IMR-90 (cell line): ENCODE results near the gene ADARB2. TPM values are rescaled to one million over a fixed set of nuclear protein-coding genes. Genes with fewer than 3 reads are reported as not detected.

ENCODE experiments used
- ATAC-seq: fragments of 200-7000 bp; cut with Tn5 transposase; 2 replicates; pipeline ENCODE4 v1.9.1; 2020; ENCODE audit warnings: low read depth, mild to moderate bottlenecking, moderate library complexity
- BruUV-seq: library from RNA; stranded (reverse); fragments of 400-500 nt; replicated peaks from 2 replicates; lab custom pipeline; 2021; lab: Mats Ljungman, UMichigan
- CTCF ChIA-PET: fragments of 300-600 bp; formaldehyde crosslinking; extraction: SDS; loops from one replicate; lab custom pipeline; 2021; ENCODE audit warnings: antibody characterized with exemption; lab: Yijun Ruan, JAX
- POLR2A ChIA-PET: fragments of 300-600 bp; sonication (Branson Sonifier 250); formaldehyde crosslinking; loops from one replicate; lab custom pipeline; 2022; ENCODE audit warnings: antibody characterized with exemption; ENCODE audit not compliant: unreplicated experiment; lab: Charles Lee
- DNase-seq: peaks from one replicate; pipeline ENCODE4 v3.0.0; 2013
- H2AFZ ChIP-seq: replicated peaks from 2 replicates; pipeline ENCODE3; 2013; ENCODE audit warnings: low read length, mild to moderate bottlenecking; ENCODE audit not compliant: poor library complexity
- H2AK5ac ChIP-seq: 2 replicates; pipeline ENCODE4 v1.6.1; 2013; ENCODE audit warnings: low read depth, low read length, inconsistent platforms
- H2AK9ac ChIP-seq: replicated peaks from 2 replicates; pipeline ENCODE3; 2013; ENCODE audit warnings: mild to moderate bottlenecking, low read depth, low read length, moderate library complexity; ENCODE audit not compliant: poor library complexity
- H2BK120ac ChIP-seq: 2 replicates; pipeline ENCODE4 v1.6.1; 2013; ENCODE audit warnings: low read depth, low read length, inconsistent platforms
- H2BK15ac ChIP-seq: 3 replicates; pipeline ENCODE4 v1.6.1; 2013; ENCODE audit warnings: low read depth, low read length, inconsistent platforms
- H2BK20ac ChIP-seq: 2 replicates; pipeline ENCODE4 v1.6.1; 2013; ENCODE audit warnings: low read depth, mild to moderate bottlenecking, inconsistent platforms, low read length, moderate library complexity
- H2BK5ac ChIP-seq: 2 replicates; pipeline ENCODE4 v1.6.1; 2013; ENCODE audit warnings: mild to moderate bottlenecking, low read depth, low read length, inconsistent platforms; ENCODE audit not compliant: poor library complexity, severe bottlenecking
- H3K14ac ChIP-seq: replicated peaks from 2 replicates; pipeline ENCODE4 v1.6.1; 2013; ENCODE audit warnings: low read depth, low read length, inconsistent platforms
- H3K18ac ChIP-seq: 2 replicates; pipeline ENCODE4 v1.6.1; 2013; ENCODE audit warnings: low read depth, low read length, control low read depth
- H3K23ac ChIP-seq: 2 replicates; pipeline ENCODE4 v1.6.1; 2013; ENCODE audit warnings: low read depth, low read length, inconsistent platforms
- H3K27ac ChIP-seq: 2 replicates; pipeline ENCODE4 v1.5.1; 2013; ENCODE audit warnings: mild to moderate bottlenecking, control low read depth, low read length; ENCODE audit not compliant: insufficient read depth
- H3K27me3 ChIP-seq: 2 replicates; pipeline ENCODE4 v1.6.1; 2013; ENCODE audit warnings: low read length; ENCODE audit not compliant: control insufficient read depth, insufficient read depth
- H3K36me3 ChIP-seq: 2 replicates; pipeline ENCODE4 v1.6.1; 2013; ENCODE audit warnings: low read length, mixed read lengths; ENCODE audit not compliant: control insufficient read depth, insufficient read depth
- H3K4ac ChIP-seq: 2 replicates; pipeline ENCODE4 v1.6.1; 2013; ENCODE audit warnings: low read depth, low read length, inconsistent platforms
- H3K4me1 ChIP-seq: 2 replicates; pipeline ENCODE4 v1.6.1; 2013; ENCODE audit warnings: low read length, mixed read lengths; ENCODE audit not compliant: control insufficient read depth, insufficient read depth
- H3K4me2 ChIP-seq: 2 replicates; pipeline ENCODE4 v1.6.1; 2013; ENCODE audit warnings: low read depth, mild to moderate bottlenecking, control low read depth, low read length, moderate library complexity
- H3K4me3 ChIP-seq: 2 replicates; pipeline ENCODE4 v1.5.1; 2013; ENCODE audit warnings: low read depth, mild to moderate bottlenecking, control low read depth, low read length, moderate library complexity; ENCODE audit not compliant: insufficient read depth
- H3K56ac ChIP-seq: 2 replicates; pipeline ENCODE4 v1.6.1; 2013; ENCODE audit warnings: low read length, inconsistent platforms; ENCODE audit not compliant: insufficient read depth; ENCODE audit errors: extremely low read depth
- H3K79me1 ChIP-seq, 2 experiments: 2 replicates each; pipeline ENCODE4 v1.6.1; 2013; ENCODE audit warnings: low read length in 2 of 2, inconsistent platforms in 1 of 2, low read depth in 1 of 2
- H3K9ac ChIP-seq: 2 replicates; pipeline ENCODE4 v1.6.1; 2013; ENCODE audit warnings: low read depth, low read length, control low read depth
- H3K9me1 ChIP-seq: 2 replicates; pipeline ENCODE4 v1.6.1; 2013; ENCODE audit warnings: low read length, inconsistent platforms; ENCODE audit not compliant: insufficient read depth
- H3K9me3 ChIP-seq: 2 replicates; pipeline ENCODE4 v1.6.1; 2013; ENCODE audit warnings: low read length; ENCODE audit not compliant: control insufficient read depth, insufficient read depth
- H4K20me1 ChIP-seq: 2 replicates; pipeline ENCODE4 v1.6.1; 2013; ENCODE audit warnings: low read length, inconsistent platforms; ENCODE audit not compliant: insufficient read depth
- H4K5ac ChIP-seq: 2 replicates; pipeline ENCODE4 v1.6.1; 2013; ENCODE audit warnings: mild to moderate bottlenecking, low read depth, low read length, control low read depth
- H4K8ac ChIP-seq, 2 experiments: 2 replicates each; pipeline ENCODE4 v1.6.1; 2013; ENCODE audit warnings: low read depth in 2 of 2, low read length in 2 of 2, control low read depth in 1 of 2, inconsistent platforms in 1 of 2
- H4K91ac ChIP-seq: 2 replicates; pipeline ENCODE4 v1.6.1; 2013; ENCODE audit warnings: low read depth, low read length, inconsistent platforms; ENCODE audit not compliant: insufficient read depth
- BHLHE40 ChIP-seq: fragments of 150-350 bp; IDR thresholded peaks from 2 replicates; pipeline ENCODE4 v1.6.1; 2016; ENCODE audit warnings: mild to moderate bottlenecking, low read depth, low read length
- CHD1 ChIP-seq: IDR thresholded peaks from 2 replicates; pipeline ENCODE4 v1.6.1; 2012; ENCODE audit warnings: low read depth, low read length, improper control_type of control experiment
- FOS ChIP-seq: fragments of 150-350 bp; IDR thresholded peaks from 2 replicates; pipeline ENCODE4 v1.6.1; 2016; ENCODE audit warnings: low read depth, low read length
- MAFK ChIP-seq: IDR thresholded peaks from 2 replicates; pipeline ENCODE4 v1.6.1; 2012; ENCODE audit warnings: low read depth, low read length, improper control_type of control experiment
- MAZ ChIP-seq: IDR thresholded peaks from 2 replicates; pipeline ENCODE4 v1.6.1; 2012; ENCODE audit warnings: low read depth, mild to moderate bottlenecking, low read length, improper control_type of control experiment, moderate library complexity, borderline replicate concordance
- MXI1 ChIP-seq: IDR thresholded peaks from 2 replicates; pipeline ENCODE4 v1.6.1; 2012; ENCODE audit warnings: low read depth, mild to moderate bottlenecking, low read length, moderate library complexity, borderline replicate concordance
- NFE2L2 ChIP-seq: fragments of 150-350 bp; IDR thresholded peaks from 2 replicates; pipeline ENCODE4 v1.6.1; 2016; ENCODE audit warnings: low read depth, mild to moderate bottlenecking, low read length
- POLR2A ChIP-seq: IDR thresholded peaks from 2 replicates; pipeline ENCODE4 v1.6.1; 2012; ENCODE audit warnings: mild to moderate bottlenecking, low read depth, low read length
- RAD21 ChIP-seq: IDR thresholded peaks from 2 replicates; pipeline ENCODE4 v1.6.1; 2012; ENCODE audit warnings: low read length, improper control_type of control experiment
- RCOR1 ChIP-seq: IDR thresholded peaks from 2 replicates; pipeline ENCODE4 v1.6.1; 2012; ENCODE audit warnings: mild to moderate bottlenecking, low read length, improper control_type of control experiment; ENCODE audit not compliant: insufficient replicate concordance
- SMC3 ChIP-seq: fragments of 150-350 bp; IDR thresholded peaks from 2 replicates; pipeline ENCODE4 v1.6.1; 2016; ENCODE audit warnings: low read depth, mild to moderate bottlenecking, antibody characterized with exemption, low read length, moderate library complexity
- USF2 ChIP-seq: fragments of 150-350 bp; IDR thresholded peaks from 2 replicates; pipeline ENCODE4 v1.6.1; 2017; ENCODE audit warnings: mild to moderate bottlenecking, antibody characterized with exemption, low read length, low read depth
- WGBS, 2 experiments: methylation state at CpG; one replicate each; pipeline versions ENCODE4 v1.1.5 to v1.1.7; 2013; ENCODE audit warnings: missing lambda C conversion rate in 2 of 2; ENCODE audit not compliant: insufficient read length in 1 of 2; ENCODE audit errors: extremely low coverage in 2 of 2; 5-methylcytosine and 5-hydroxymethylcytosine counted together
- dilution Hi-C: fragments of 300-500 bp; cut with HindIII; formaldehyde crosslinking; loops from one replicate; pipeline ENCODE4 v1.14.3; 2018; ENCODE audit warnings: low sequenced_read_pairs; ENCODE audit not compliant: unreplicated experiment
- in situ Hi-C: fragments of 300-500 bp; cut with MboI; formaldehyde crosslinking; loops from 3 replicates; pipeline ENCODE4 v1.14.3; 2019; ENCODE audit warnings: low sequenced_read_pairs, inconsistent platforms, mixed read lengths
- intact Hi-C: fragments of 100-400 bp; cut with micrococcal nuclease; formaldehyde crosslinking; loops from 2 replicates; pipeline ENCODE4 v1.10.0; 2022
- polyA plus RNA-seq, 3 experiments: library from polyadenylated mRNA; depleted of rRNA; stranded (reverse); fragments of >200 nt; gene quantifications; 2 replicates each; pipeline ENCODE4 v1.2.3, GENCODE V29; 2012; ENCODE audit warnings: low replicate concordance in 1 of 3
- total RNA-seq: library from RNA; depleted of rRNA; stranded (reverse); fragments of >200 nt; gene quantifications from 2 replicates; pipeline ENCODE4 v1.2.3, GENCODE V29; 2012

The ADARB2 gene
- total and polyA plus RNA-seq, 2 of the 4 experiments (the other 2 are of a cell fraction), result not detected

- H2BK15ac ChIP-seq, result no peak overlapping the region
- H2AFZ ChIP-seq, result no peak overlapping the region
- 29% methylated on average over 6 of the region's 17 CpGs; no CpG with 5 or more reads in 1 of the 2 experiments for WGBS, 2 experiments
- H3K4me3 ChIP-seq, result no peak overlapping the region
- H3K4me2 ChIP-seq, result no peak overlapping the region
- POLR2A ChIA-PET, result no interaction called here
- no peak overlapping the region for H3K9ac ChIP-seq
- TF ChIP-seq SMC3, result no peak
- TF ChIP-seq BHLHE40, result no peak
- TF ChIP-seq MAZ, result no peak
- no peak for TF ChIP-seq RCOR1
- TF ChIP-seq CHD1, result no peak
- TF ChIP-seq RAD21, result no peak
- TF ChIP-seq MXI1, result no peak
- TF ChIP-seq POLR2A, result no peak
- TF ChIP-seq MAFK, result no peak
- no peak for TF ChIP-seq FOS
- no peak for TF ChIP-seq USF2
- TF ChIP-seq NFE2L2, result no peak
- CTCF ChIA-PET, result no interaction called here
- ATAC-seq (no peak), DNase-seq (no peak)
- no peak overlapping the region for H4K91ac ChIP-seq
- no peak overlapping the region for H3K23ac ChIP-seq
- H3K56ac ChIP-seq, result no peak overlapping the region
- H2BK120ac ChIP-seq, result no peak overlapping the region
- BruUV-seq, result no TSS peak
- no peak overlapping the region for H3K27ac ChIP-seq
- H4K5ac ChIP-seq, result no peak overlapping the region
- no peaks in the 10 kb centered on the region for H3K79me1 ChIP-seq
- no peaks in the 10 kb centered on the region for H3K36me3 ChIP-seq
- in situ Hi-C loops (no loop called here), intact Hi-C loops (no loop called here), dilution Hi-C loops (no loop called here)
- H2AK5ac ChIP-seq, result no peak overlapping the region
- H3K14ac ChIP-seq, result no peak overlapping the region
- no peaks in the 10 kb centered on the region for H4K20me1 ChIP-seq
- no peak overlapping the region for H2AK9ac ChIP-seq
- H2BK20ac ChIP-seq, result no peak overlapping the region
- H3K4me1 ChIP-seq, result no peaks in the 10 kb centered on the region
- H3K9me3 ChIP-seq, result peaks cover 37% of the 10 kb centered on the region
- H3K27me3 ChIP-seq, result no peaks in the 10 kb centered on the region
- H3K9me1 ChIP-seq, result no peaks in the 10 kb centered on the region
- H4K8ac ChIP-seq, result no peak overlapping the region
- H3K18ac ChIP-seq, result no peak overlapping the region
- no peak overlapping the region for H3K4ac ChIP-seq
- H2BK5ac ChIP-seq, result no peak overlapping the region
Observed at GRCh38 chr10:1347962-1348772, 389.2 kb downstream of the ADARB2 start.
